GM06990 (cell line): Measurements from ENCODE around the gene PIGS.
A peak's percentile ranks its signal among the peaks of the same experiment; 100 is the strongest.

Experiments used
- DNase-seq: peaks from one replicate; pipeline ENCODE4 v3.0.0-alpha.2; 2011; ENCODE audit not compliant: insufficient read length; ENCODE audit errors: extremely low read depth
- H3K27me3 ChIP-seq: replicated peaks from 2 replicates; pipeline ENCODE4 v1.6.0; 2011; ENCODE audit warnings: low read length; ENCODE audit not compliant: control insufficient read depth, insufficient read depth
- H3K36me3 ChIP-seq: 2 replicates; pipeline ENCODE4 v1.5.1; 2011; ENCODE audit warnings: low read length; ENCODE audit not compliant: control insufficient read depth, insufficient read depth
- H3K4me3 ChIP-seq: replicated peaks from 2 replicates; pipeline ENCODE4 v1.5.1; 2011; ENCODE audit warnings: low read depth, mild to moderate bottlenecking, control low read depth, low read length
- CTCF ChIP-seq: IDR thresholded peaks from 2 replicates; pipeline ENCODE4 v1.5.1; 2011; ENCODE audit warnings: low read length, control low read depth, mild to moderate bottlenecking, inconsistent platforms; ENCODE audit not compliant: insufficient read depth, poor library complexity, severe bottlenecking

The PIGS gene

GRCh38 chr17:28574526-28574925, 3.2 kb upstream of the PIGS start:
- DNase-seq = no peak
- Histone ChIP-seq H3K4me3 (no peak overlapping the region), H3K27me3 (no peaks in the 10 kb centered on the region), H3K36me3 (peaks cover 18% of the 10 kb centered on the region)
- no peak for TF ChIP-seq CTCF

DNA sequence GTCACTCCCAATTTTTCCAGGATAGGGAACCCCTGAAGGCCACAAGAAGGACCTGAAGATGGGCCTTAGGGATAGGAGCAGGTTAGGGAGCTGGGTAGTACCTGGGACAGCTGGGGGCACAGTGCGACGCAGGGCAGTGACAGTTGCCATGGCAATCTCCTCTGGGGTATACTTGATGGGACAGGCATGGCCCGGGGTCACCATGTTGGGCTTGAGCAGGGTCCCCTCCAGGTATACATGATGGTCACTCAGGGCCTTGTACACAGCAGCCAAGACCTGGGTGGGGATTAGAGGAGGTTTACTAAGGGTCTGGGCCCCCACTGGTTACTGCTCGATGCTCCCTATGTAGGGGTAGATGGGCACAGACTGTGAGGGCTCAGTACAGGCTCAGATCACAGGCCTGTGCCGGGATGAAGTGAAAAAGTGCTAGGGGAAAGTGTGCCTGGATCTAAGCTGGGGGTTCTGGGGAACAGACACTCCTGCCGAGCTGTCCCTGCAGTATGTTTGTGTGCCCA, 2.7 kb upstream of the PIGS start:
- H3K36me3 ChIP-seq = peaks cover 16% of the 10 kb centered on the region
- no peak for TF ChIP-seq CTCF
- no peaks in the 10 kb centered on the region for H3K27me3 ChIP-seq
- no peak overlapping the region for H3K4me3 ChIP-seq
- no peak for DNase-seq

GRCh38 chr17:28573521-28573920, 2.2 kb upstream of the PIGS start:
- DNase-seq = no peak
- Histone ChIP-seq H3K4me3 (no peak overlapping the region), H3K36me3 (peaks cover 11% of the 10 kb centered on the region), H3K27me3 (no peaks in the 10 kb centered on the region)
- no peak for TF ChIP-seq CTCF

- Histone ChIP-seq H3K27me3 (no peaks in the 10 kb centered on the region), H3K36me3 (peaks cover 7% of the 10 kb centered on the region), H3K4me3 (no peak overlapping the region)
- DNase-seq = no peak
- no peak for TF ChIP-seq CTCF
Observed at GRCh38 chr17:28573040-28573380, 1.7 kb upstream of the PIGS start.

GRCh38 chr17:28572259-28573039, 1.1 kb upstream of the PIGS start:
- H3K36me3 ChIP-seq = peaks cover 7% of the 10 kb centered on the region
- no peak for DNase-seq
- TF ChIP-seq CTCF = no peak
- peak overlapping the region; percentile 96 for H3K4me3 ChIP-seq
- no peaks in the 10 kb centered on the region for H3K27me3 ChIP-seq
